Measurements from ENCODE around the gene SLC9B2. TPM values are rescaled to one million over a fixed set of nuclear protein-coding genes. Genes with fewer than 3 reads are reported as not detected.

Gene SLC9B2
- polyA plus RNA-seq, 1 experiment, result 10.1 TPM

DNA sequence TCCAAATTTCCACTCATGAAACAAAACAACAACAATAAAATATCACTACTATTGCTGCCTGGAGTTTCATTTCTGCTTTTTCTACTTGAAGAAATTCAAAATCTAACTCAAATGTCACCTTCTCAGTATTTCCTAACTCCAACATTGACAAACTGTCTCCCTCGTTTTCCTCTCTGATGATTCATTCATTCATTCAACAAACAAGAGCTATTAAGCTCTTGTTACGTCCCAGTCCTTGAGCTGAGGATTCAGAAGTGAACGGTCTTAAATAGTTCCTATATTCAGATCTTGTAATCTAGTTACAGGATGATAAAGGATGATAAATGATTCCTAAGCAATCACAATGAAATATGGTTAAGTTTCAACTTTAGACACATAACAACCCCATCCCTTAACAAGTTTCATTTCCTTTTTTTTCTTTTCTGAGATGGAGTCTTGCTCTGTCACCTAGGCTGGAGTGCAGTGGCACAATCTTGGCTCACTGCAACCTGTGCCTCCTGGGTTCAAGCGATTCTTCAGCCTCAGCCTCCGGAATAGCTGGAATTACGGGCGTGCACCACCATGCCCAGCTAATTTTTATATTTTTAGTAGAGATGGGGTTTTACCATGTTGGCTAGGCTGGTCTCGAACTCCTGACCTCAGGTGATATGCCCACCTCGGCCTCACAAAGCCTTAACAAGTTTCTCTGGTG lies 1.7 kb downstream of the SLC9B2 start:
- no peak overlapping the region for H3K27ac ChIP-seq (ENCODE audit: low read depth, low read length)
- no peaks in the 10 kb centered on the region for H3K27me3 ChIP-seq (ENCODE audit: control insufficient read depth, insufficient read depth, low read length)
- no peak for DNase-seq (ENCODE audit: low read depth, low spot score)
- CTCF ChIA-PET, result interaction anchor here (0.8 to 9.6 kb wide), 4 partner anchors 17 to 29 kb away, joined by 3 to 72 read pairs (median 4); no protein-coding TSS in a partner anchor
- POLR2A ChIA-PET, result interaction anchor here (1.1 to 1.6 kb wide), 2 partner anchors 206 to 247 kb away, joined by 4 to 5 read pairs; partner anchors contain the start of gene CISD2
- H3K9me3 ChIP-seq (ENCODE audit: control insufficient read depth, insufficient read depth, low read length), result no peaks in the 10 kb centered on the region
- peak overlapping the region; percentile 70; the same call in 1 of the 2 replicates for H3K4me3 ChIP-seq (ENCODE audit: low read depth, low read length)
- TF ChIP-seq, protein P1, sequence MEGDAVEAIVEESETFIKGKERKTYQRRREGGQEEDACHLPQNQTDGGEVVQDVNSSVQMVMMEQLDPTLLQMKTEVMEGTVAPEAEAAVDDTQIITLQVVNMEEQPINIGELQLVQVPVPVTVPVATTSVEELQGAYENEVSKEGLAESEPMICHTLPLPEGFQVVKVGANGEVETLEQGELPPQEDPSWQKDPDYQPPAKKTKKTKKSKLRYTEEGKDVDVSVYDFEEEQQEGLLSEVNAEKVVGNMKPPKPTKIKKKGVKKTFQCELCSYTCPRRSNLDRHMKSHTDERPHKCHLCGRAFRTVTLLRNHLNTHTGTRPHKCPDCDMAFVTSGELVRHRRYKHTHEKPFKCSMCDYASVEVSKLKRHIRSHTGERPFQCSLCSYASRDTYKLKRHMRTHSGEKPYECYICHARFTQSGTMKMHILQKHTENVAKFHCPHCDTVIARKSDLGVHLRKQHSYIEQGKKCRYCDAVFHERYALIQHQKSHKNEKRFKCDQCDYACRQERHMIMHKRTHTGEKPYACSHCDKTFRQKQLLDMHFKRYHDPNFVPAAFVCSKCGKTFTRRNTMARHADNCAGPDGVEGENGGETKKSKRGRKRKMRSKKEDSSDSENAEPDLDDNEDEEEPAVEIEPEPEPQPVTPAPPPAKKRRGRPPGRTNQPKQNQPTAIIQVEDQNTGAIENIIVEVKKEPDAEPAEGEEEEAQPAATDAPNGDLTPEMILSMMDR (IDR thresholded peaks at IDR 0.05; ENCODE audit: low read depth, low read length), result no peak

DNA sequence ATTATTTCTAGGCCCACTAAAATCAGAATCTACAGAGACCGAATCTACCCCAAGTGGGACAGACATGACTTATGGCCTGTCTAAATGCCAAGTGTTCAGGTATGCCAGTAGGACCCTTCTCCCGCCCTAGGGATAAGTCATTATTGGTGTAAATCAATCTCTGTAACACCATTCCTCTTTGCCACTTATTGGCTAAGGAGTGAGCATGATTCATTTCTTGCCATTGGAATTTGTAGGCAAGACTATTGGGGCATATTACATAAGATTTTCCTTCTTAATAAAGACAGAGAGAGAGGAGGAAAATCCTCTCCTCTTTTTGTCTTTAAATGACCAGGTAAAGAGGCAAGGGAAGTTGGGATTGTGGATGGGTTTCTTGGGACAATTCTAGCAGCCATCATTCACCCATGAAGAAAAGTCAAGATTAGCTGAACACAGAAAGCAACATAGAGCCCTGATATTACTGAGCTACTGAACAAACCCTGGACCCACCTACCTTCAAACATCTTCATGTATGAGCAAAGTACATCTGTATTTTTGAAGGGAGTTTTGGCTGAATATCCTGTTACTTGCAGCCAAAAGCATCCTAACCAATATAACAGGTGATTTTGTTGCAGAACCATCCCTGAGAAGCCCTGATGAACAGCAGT lies 2.6 kb downstream of the SLC9B2 start:
- Histone ChIP-seq H3K9me3 (ENCODE audit: control insufficient read depth, insufficient read depth, low read length) (no peaks in the 10 kb centered on the region), H3K4me3 (ENCODE audit: low read depth, low read length) (no peak overlapping the region), H3K27ac (ENCODE audit: low read depth, low read length) (no peak overlapping the region), H3K27me3 (ENCODE audit: control insufficient read depth, insufficient read depth, low read length) (no peaks in the 10 kb centered on the region)
- TF ChIP-seq, protein P1 (IDR thresholded peaks at IDR 0.05; ENCODE audit: low read depth, low read length), result no peak
- POLR2A ChIA-PET, result no interaction called here
- no peak for DNase-seq (ENCODE audit: low read depth, low spot score)
- CTCF ChIA-PET, result interaction anchor here (0.5 to 9.6 kb wide), 4 partner anchors 18 to 602 kb away, joined by 4 to 72 read pairs (median 6); no protein-coding TSS in a partner anchor

DNA sequence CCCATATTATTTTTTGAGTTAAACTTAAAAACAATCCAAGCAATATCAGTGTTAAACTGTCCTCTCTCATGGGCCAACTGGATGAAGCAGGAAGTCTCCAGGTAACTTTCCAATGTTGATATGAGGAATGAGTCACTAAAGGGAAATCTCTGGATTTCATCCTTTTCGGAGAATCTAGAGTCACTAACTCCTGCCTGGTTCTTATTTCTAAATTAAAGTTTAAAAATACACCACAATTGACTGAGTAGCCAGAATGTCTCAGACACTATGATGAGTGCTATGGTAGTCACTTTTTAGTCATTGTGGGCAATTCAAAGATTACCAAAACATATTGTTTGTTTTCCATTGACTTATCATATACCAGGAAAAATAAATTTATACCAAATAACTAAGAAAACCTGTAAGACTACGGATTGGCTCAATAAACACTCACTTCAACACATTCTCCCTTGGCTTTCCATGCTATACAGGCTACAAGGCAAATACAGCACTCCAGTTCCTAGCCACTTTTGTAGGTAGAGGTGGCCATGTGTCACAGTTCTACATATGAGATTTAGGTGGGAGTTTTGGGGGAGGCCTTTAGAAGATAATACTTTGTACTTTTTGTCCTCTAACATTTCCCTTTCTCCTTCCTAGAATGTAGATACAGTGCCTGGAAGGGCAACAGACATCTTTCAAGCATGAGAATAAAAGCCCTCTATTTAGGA lies 8.6 kb downstream of the SLC9B2 start:
- ChIA-PET CTCF (no interaction called here), POLR2A (no interaction called here)
- Histone ChIP-seq H3K27ac (ENCODE audit: low read depth, low read length) (no peak overlapping the region), H3K4me3 (ENCODE audit: low read depth, low read length) (no peak overlapping the region), H3K27me3 (ENCODE audit: control insufficient read depth, insufficient read depth, low read length) (no peaks in the 10 kb centered on the region), H3K9me3 (ENCODE audit: control insufficient read depth, insufficient read depth, low read length) (no peaks in the 10 kb centered on the region)
- no peak for DNase-seq (ENCODE audit: low read depth, low spot score)
- TF ChIP-seq, protein P1 (IDR thresholded peaks at IDR 0.05; ENCODE audit: low read depth, low read length), result no peak

DNA sequence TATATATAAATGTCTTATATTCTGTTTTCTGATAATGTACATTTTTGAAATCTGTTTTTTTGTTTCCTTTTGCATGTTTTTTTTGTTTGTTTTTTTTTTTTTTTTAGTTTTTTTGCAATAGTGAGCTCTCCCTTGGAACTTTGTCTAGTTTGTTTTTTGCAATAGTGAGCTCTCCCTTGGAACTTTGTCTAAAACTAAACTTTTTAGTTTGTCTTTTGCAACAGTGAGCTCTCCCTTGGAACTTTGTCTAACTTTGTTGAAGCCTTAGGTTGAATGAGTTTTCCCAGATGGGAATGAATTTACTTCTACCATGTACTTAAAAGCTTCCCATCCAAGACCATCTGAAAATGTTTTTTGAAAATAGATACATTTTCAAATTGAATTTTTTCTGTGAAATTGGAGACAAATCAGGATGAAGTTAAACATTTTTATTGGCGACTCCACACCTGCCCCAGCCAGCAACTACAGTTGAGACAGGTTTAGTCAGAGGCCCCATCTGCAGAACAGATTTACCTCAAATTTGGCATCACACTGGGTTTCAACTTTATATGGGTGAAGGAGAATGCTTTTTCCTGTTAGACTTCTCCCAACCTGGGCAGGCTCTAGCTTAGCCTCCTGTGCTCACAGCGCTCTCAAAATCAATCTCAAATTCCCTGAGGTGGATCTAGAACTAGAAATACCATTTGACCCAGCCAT lies 16.0 kb downstream of the SLC9B2 start:
- Histone ChIP-seq H3K27me3 (ENCODE audit: control insufficient read depth, insufficient read depth, low read length) (no peaks in the 10 kb centered on the region), H3K9me3 (ENCODE audit: control insufficient read depth, insufficient read depth, low read length) (no peaks in the 10 kb centered on the region), H3K4me3 (ENCODE audit: low read depth, low read length) (no peak overlapping the region), H3K27ac (ENCODE audit: low read depth, low read length) (no peak overlapping the region)
- ChIA-PET CTCF (interaction anchor here (1.1 to 1.2 kb wide), 2 partner anchors 15 to 38 kb away, joined by 4 to 7 read pairs; partner anchors contain the start of gene BDH2), POLR2A (no interaction called here)
- no peak for DNase-seq (ENCODE audit: low read depth, low spot score)
- TF ChIP-seq, protein P1 (IDR thresholded peaks at IDR 0.05; ENCODE audit: low read depth, low read length), result no peak

Measured in AG04450 (cell line).